SK-N-SH treated with all-trans-retinoic acid at 6 μM for 48 hours (cell line): ENCODE data around the gene SIX3.

ENCODE experiments used
- ATAC-seq: fragments of 200-7000 bp; cut with Tn5 transposase; 3 replicates; pipeline ENCODE4 v1.9.1; 2020; ENCODE audit warnings: mild to moderate bottlenecking, moderate library complexity
- ARNTL ChIP-seq: fragments of 450-650 bp; formaldehyde crosslinking; IDR thresholded peaks from 2 replicates; pipeline ENCODE4 v1.5.0; 2020; ENCODE audit warnings: low read depth, mild to moderate bottlenecking, moderate library complexity, borderline replicate concordance
- BACH2 ChIP-seq: fragments of 250-450 bp; sonication (Bioruptor Pico); IDR thresholded peaks from 2 replicates; pipeline ENCODE4 v1.9.0; 2021; ENCODE audit warnings: mild to moderate bottlenecking, borderline replicate concordance
- CREB5 ChIP-seq: fragments of 250-450 bp; sonication (Bioruptor Pico); IDR thresholded peaks from 2 replicates; pipeline ENCODE4 v1.5.1; 2020; ENCODE audit warnings: low read depth, mild to moderate bottlenecking, moderate library complexity
- CSDC2 ChIP-seq: fragments of 250-450 bp; sonication (Bioruptor Pico); IDR thresholded peaks from 2 replicates; pipeline ENCODE4 v1.5.0; 2020; ENCODE audit warnings: mild to moderate bottlenecking, moderate library complexity
- CSRNP3 ChIP-seq: fragments of 250-450 bp; sonication (Bioruptor Pico); IDR thresholded peaks from 2 replicates; pipeline ENCODE4 v1.5.1; 2021; ENCODE audit warnings: mild to moderate bottlenecking, moderate library complexity
- ESRRG ChIP-seq: fragments of 250-450 bp; sonication (Bioruptor Pico); IDR thresholded peaks from 2 replicates; pipeline ENCODE4 v1.6.1; 2021; ENCODE audit warnings: mild to moderate bottlenecking
- GLIS3 ChIP-seq: fragments of 250-450 bp; sonication (Bioruptor Pico); IDR thresholded peaks from 2 replicates; pipeline ENCODE4 v1.5.0; 2020; ENCODE audit warnings: mild to moderate bottlenecking, moderate library complexity
- ISL1 ChIP-seq: fragments of 250-450 bp; sonication (Bioruptor Pico); IDR thresholded peaks from 2 replicates; pipeline ENCODE4 v2.1.2; 2022; ENCODE audit warnings: mild to moderate bottlenecking, moderate library complexity
- OSR1 ChIP-seq: fragments of 250-450 bp; sonication (Bioruptor Pico); IDR thresholded peaks from 2 replicates; pipeline ENCODE4 v1.8.0; 2022; ENCODE audit warnings: moderate library complexity, mild to moderate bottlenecking, inconsistent platforms
- POU6F1 ChIP-seq: fragments of 250-450 bp; sonication (Bioruptor Pico); IDR thresholded peaks from 2 replicates; pipeline ENCODE4 v1.8.0; 2021; ENCODE audit warnings: low read depth, mild to moderate bottlenecking, moderate library complexity, borderline replicate concordance
- PPARA ChIP-seq: fragments of 250-450 bp; sonication (Bioruptor Pico); IDR thresholded peaks from 2 replicates; pipeline ENCODE4 v1.5.0; 2020; ENCODE audit warnings: mild to moderate bottlenecking, borderline replicate concordance
- RARB ChIP-seq: fragments of 250-450 bp; sonication (Bioruptor Pico); IDR thresholded peaks from 2 replicates; pipeline ENCODE4 v1.8.0; 2021; ENCODE audit warnings: mild to moderate bottlenecking, moderate library complexity
- SNAI2 ChIP-seq: fragments of 250-450 bp; sonication (Bioruptor Pico); IDR thresholded peaks from 2 replicates; pipeline ENCODE4 v1.5.0; 2020; ENCODE audit warnings: mild to moderate bottlenecking, moderate library complexity
- TCF4 ChIP-seq: fragments of 250-450 bp; sonication (Bioruptor Pico); IDR thresholded peaks from 2 replicates; pipeline ENCODE4 v1.8.0; 2021; ENCODE audit warnings: mild to moderate bottlenecking, moderate library complexity, borderline replicate concordance
- TOX ChIP-seq: fragments of 250-450 bp; sonication (Bioruptor Pico); IDR thresholded peaks from 2 replicates; pipeline ENCODE4 v1.8.0; 2021; ENCODE audit warnings: mild to moderate bottlenecking, moderate library complexity, borderline replicate concordance
- ZC3H10 ChIP-seq: fragments of 250-450 bp; sonication (Bioruptor Pico); IDR thresholded peaks from 2 replicates; pipeline ENCODE4 v1.5.1; 2021; ENCODE audit warnings: mild to moderate bottlenecking, moderate library complexity
- ZFP3 ChIP-seq: fragments of 250-450 bp; sonication (Bioruptor Pico); IDR thresholded peaks from 2 replicates; pipeline ENCODE4 v1.5.0; 2020; ENCODE audit warnings: mild to moderate bottlenecking, moderate library complexity
- ZNF565 ChIP-seq: fragments of 450-650 bp; formaldehyde crosslinking; conservative IDR thresholded peaks from 2 replicates; pipeline ENCODE4 v1.5.0; 2020; ENCODE audit warnings: low read depth, mild to moderate bottlenecking, moderate library complexity
- ZNF70 ChIP-seq: fragments of 450-650 bp; formaldehyde crosslinking; IDR thresholded peaks from 2 replicates; pipeline ENCODE4 v1.5.0; 2020; ENCODE audit warnings: mild to moderate bottlenecking, moderate library complexity
- TF ChIP-seq, protein P1 (sequence below): fragments of 250-450 bp; sonication (Bioruptor Pico); IDR thresholded peaks from 2 replicates; pipeline ENCODE4 v1.5.0; 2020; ENCODE audit warnings: mild to moderate bottlenecking, moderate library complexity
- TF ChIP-seq, protein P2 (sequence below): fragments of 250-450 bp; sonication (Bioruptor Pico); IDR thresholded peaks from 2 replicates; pipeline ENCODE4 v1.8.0; 2020; ENCODE audit warnings: mild to moderate bottlenecking, moderate library complexity, borderline replicate concordance

Gene SIX3

DNA sequence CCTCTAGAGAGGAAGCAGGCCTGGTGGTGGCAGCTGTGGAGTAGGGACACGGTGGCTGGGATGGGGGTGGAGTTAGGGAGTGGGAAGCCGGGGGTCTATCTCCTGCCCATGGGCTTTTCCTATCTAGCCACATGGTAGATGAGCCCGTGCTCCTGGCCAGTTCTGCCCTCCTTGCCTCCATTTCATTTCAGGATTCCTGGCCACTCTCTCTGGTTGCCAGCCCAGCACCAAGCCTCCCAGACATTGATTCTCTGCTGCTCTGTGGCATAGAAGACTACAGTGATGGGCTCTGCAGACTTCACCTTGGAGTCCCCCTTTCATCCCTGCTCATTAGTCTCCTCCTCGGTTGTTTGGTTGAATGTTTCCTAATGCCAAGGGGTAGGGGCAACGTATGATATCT is 19.4 kb downstream of the SIX3 start (continued):
- TF ChIP-seq CSRNP3 (CRISPR knock-in tag) (no peak), TCF4 (CRISPR knock-in tag) (no peak), OSR1 (CRISPR knock-in tag) (no peak), POU6F1 (CRISPR knock-in tag) (no peak), RARB (CRISPR knock-in tag) (no peak), BACH2 (CRISPR knock-in tag) (no peak), ZFP3 (CRISPR knock-in tag) (no peak)

DNA sequence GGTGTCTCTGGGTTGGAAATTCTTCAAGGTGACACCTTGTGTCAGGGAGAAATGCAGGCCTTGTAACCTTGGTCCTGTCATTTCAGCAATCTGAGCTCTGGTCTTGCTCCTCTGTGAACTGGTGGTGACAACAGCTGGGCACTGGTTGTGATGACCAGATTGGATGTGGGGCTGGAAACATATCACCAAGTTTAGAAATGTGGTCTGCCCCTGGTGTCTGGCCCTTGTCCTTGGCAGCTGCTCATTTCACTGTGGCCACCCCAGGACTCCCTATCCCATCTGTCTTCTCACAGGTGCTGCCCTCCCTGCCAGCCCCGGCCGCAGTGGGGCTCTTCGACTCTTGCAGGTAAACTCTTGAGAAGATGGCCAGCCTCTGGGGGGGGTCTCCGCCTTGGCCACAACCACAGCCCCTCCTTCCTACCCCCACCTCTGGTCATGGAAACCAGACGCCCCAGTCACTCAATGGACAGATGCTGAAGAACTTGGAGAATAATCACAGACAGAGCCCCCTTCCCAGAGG is 20.7 kb downstream of the SIX3 start:
- no peak for ATAC-seq
- TF ChIP-seq CSRNP3 (CRISPR knock-in tag) (no peak), ISL1 (CRISPR knock-in tag) (no peak), ESRRG (no peak), ZFP3 (CRISPR knock-in tag) (no peak), ARNTL (no peak), PPARA (CRISPR knock-in tag) (no peak), GLIS3 (CRISPR knock-in tag) (no peak), OSR1 (CRISPR knock-in tag) (no peak), POU6F1 (CRISPR knock-in tag) (no peak), TOX (no peak), SNAI2 (CRISPR knock-in tag) (no peak), CSDC2 (CRISPR knock-in tag) (no peak), CREB5 (CRISPR knock-in tag) (no peak), ZNF70 (CRISPR knock-in tag) (no peak), ZC3H10 (no peak), RARB (CRISPR knock-in tag) (no peak), ZNF565 (CRISPR knock-in tag) (no peak)
- TF ChIP-seq, protein P1, sequence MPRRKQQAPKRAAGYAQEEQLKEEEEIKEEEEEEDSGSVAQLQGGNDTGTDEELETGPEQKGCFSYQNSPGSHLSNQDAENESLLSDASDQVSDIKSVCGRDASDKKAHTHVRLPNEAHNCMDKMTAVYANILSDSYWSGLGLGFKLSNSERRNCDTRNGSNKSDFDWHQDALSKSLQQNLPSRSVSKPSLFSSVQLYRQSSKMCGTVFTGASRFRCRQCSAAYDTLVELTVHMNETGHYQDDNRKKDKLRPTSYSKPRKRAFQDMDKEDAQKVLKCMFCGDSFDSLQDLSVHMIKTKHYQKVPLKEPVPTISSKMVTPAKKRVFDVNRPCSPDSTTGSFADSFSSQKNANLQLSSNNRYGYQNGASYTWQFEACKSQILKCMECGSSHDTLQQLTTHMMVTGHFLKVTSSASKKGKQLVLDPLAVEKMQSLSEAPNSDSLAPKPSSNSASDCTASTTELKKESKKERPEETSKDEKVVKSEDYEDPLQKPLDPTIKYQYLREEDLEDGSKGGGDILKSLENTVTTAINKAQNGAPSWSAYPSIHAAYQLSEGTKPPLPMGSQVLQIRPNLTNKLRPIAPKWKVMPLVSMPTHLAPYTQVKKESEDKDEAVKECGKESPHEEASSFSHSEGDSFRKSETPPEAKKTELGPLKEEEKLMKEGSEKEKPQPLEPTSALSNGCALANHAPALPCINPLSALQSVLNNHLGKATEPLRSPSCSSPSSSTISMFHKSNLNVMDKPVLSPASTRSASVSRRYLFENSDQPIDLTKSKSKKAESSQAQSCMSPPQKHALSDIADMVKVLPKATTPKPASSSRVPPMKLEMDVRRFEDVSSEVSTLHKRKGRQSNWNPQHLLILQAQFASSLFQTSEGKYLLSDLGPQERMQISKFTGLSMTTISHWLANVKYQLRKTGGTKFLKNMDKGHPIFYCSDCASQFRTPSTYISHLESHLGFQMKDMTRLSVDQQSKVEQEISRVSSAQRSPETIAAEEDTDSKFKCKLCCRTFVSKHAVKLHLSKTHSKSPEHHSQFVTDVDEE (CRISPR knock-in tag), result no peak
- TF ChIP-seq, protein P2, sequence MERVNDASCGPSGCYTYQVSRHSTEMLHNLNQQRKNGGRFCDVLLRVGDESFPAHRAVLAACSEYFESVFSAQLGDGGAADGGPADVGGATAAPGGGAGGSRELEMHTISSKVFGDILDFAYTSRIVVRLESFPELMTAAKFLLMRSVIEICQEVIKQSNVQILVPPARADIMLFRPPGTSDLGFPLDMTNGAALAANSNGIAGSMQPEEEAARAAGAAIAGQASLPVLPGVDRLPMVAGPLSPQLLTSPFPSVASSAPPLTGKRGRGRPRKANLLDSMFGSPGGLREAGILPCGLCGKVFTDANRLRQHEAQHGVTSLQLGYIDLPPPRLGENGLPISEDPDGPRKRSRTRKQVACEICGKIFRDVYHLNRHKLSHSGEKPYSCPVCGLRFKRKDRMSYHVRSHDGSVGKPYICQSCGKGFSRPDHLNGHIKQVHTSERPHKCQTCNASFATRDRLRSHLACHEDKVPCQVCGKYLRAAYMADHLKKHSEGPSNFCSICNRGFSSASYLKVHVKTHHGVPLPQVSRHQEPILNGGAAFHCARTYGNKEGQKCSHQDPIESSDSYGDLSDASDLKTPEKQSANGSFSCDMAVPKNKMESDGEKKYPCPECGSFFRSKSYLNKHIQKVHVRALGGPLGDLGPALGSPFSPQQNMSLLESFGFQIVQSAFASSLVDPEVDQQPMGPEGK, result no peak
